HAP-1 (cell line): ENCODE data around the gene PGPEP1.

Source experiments
- DNase-seq, 2 experiments: peaks; one replicate each; pipeline ENCODE4 v3.0.0-alpha.2; 2016 to 2020; ENCODE audit warnings: low spot score in 2 of 2
- H3K27me3 ChIP-seq: fragments of 250-450 bp; sonication (Bioruptor Pico); 2 replicates; pipeline ENCODE4 v1.5.1; 2020; ENCODE audit warnings: low read depth, mild to moderate bottlenecking, moderate library complexity
- H3K36me3 ChIP-seq: fragments of 250-450 bp; sonication (Bioruptor Pico); replicated peaks from 2 replicates; pipeline ENCODE4 v1.5.1; 2020; ENCODE audit warnings: mild to moderate bottlenecking
- H3K4me1 ChIP-seq: fragments of 250-450 bp; sonication (Bioruptor Pico); 2 replicates; pipeline ENCODE4 v1.5.1; 2020; ENCODE audit warnings: mild to moderate bottlenecking
- H3K4me3 ChIP-seq: fragments of 250-450 bp; sonication (Bioruptor Pico); 2 replicates; pipeline ENCODE4 v1.5.1; 2020; ENCODE audit warnings: mild to moderate bottlenecking, moderate library complexity
- H3K9me3 ChIP-seq: fragments of 250-450 bp; sonication (Bioruptor Pico); 2 replicates; pipeline ENCODE4 v1.5.1; 2020; ENCODE audit warnings: mild to moderate bottlenecking, moderate library complexity
- in situ Hi-C: fragments of 300-500 bp; cut with MboI; formaldehyde crosslinking; loops from 3 replicates; pipeline ENCODE4 v1.14.3; 2020; ENCODE audit warnings: low sequenced_read_pairs, inconsistent platforms, mixed read lengths

The PGPEP1 gene

GRCh38 chr19:18406749-18407148 lies 66.4 kb downstream of the PGPEP1 start:
- Histone ChIP-seq H3K27me3 (no peaks in the 10 kb centered on the region), H3K4me3 (no peak overlapping the region), H3K9me3 (no peaks in the 10 kb centered on the region), H3K4me1 (no peaks in the 10 kb centered on the region), H3K36me3 (no peaks in the 10 kb centered on the region)
- DNase-seq = no peak
- in situ Hi-C loops = loop anchor here (5.0 kb wide), 1 partner anchor 54 kb away; no protein-coding TSS in a partner anchor

GRCh38 chr19:18408053-18408476 lies 67.7 kb downstream of the PGPEP1 start:
- Histone ChIP-seq H3K36me3 (no peaks in the 10 kb centered on the region), H3K9me3 (no peaks in the 10 kb centered on the region), H3K4me3 (no peak overlapping the region), H3K27me3 (no peaks in the 10 kb centered on the region), H3K4me1 (no peaks in the 10 kb centered on the region)
- DNase-seq = peak in 1 of 2 experiments; percentile 75
- in situ Hi-C loops = loop anchor here (5.0 kb wide), 1 partner anchor 56 kb away; no protein-coding TSS in a partner anchor

- H3K4me3 ChIP-seq = no peak overlapping the region
- H3K36me3 ChIP-seq = no peaks in the 10 kb centered on the region
- DNase-seq = no peak
- peaks cover 13% of the 10 kb centered on the region for H3K4me1 ChIP-seq
- H3K27me3 ChIP-seq = no peaks in the 10 kb centered on the region
- in situ Hi-C loops = no loop called here
- no peaks in the 10 kb centered on the region for H3K9me3 ChIP-seq
Measured at GRCh38 chr19:18412610-18413239, 72.3 kb downstream of the PGPEP1 start.

GRCh38 chr19:18414504-18415177 lies 74.2 kb downstream of the PGPEP1 start:
- DNase-seq = no peak
- Histone ChIP-seq H3K4me1 (peaks cover 21% of the 10 kb centered on the region), H3K27me3 (no peaks in the 10 kb centered on the region), H3K9me3 (no peaks in the 10 kb centered on the region), H3K4me3 (no peak overlapping the region), H3K36me3 (no peaks in the 10 kb centered on the region)
- in situ Hi-C loops = no loop called here

GRCh38 chr19:18415178-18415867 lies 74.9 kb downstream of the PGPEP1 start:
- H3K27me3 ChIP-seq = no peaks in the 10 kb centered on the region
- no peaks in the 10 kb centered on the region for H3K9me3 ChIP-seq
- in situ Hi-C loops = no loop called here
- H3K4me1 ChIP-seq = peaks cover 23% of the 10 kb centered on the region
- no peak for DNase-seq
- no peaks in the 10 kb centered on the region for H3K36me3 ChIP-seq
- no peak overlapping the region for H3K4me3 ChIP-seq

GRCh38 chr19:18416778-18417249 lies 76.4 kb downstream of the PGPEP1 start:
- in situ Hi-C loops = no loop called here
- peaks cover 23% of the 10 kb centered on the region for H3K4me1 ChIP-seq

GRCh38 chr19:18417250-18418028 lies 77.0 kb downstream of the PGPEP1 start:
- Histone ChIP-seq H3K27me3 (no peaks in the 10 kb centered on the region), H3K4me1 (peaks cover 23% of the 10 kb centered on the region), H3K36me3 (no peaks in the 10 kb centered on the region), H3K4me3 (peak overlapping the region; percentile 32), H3K9me3 (no peaks in the 10 kb centered on the region)
- in situ Hi-C loops = no loop called here
- peak; percentile 82 to 92 for DNase-seq

More at GRCh38 chr19:18416778-18417249, 76.4 kb downstream of the PGPEP1 start:
- Histone ChIP-seq H3K36me3 (no peaks in the 10 kb centered on the region), H3K27me3 (no peaks in the 10 kb centered on the region), H3K9me3 (no peaks in the 10 kb centered on the region), H3K4me3 (peak overlapping the region; percentile 32)
- peak; percentile 86 to 96 for DNase-seq

GRCh38 chr19:18418029-18418482 lies 77.7 kb downstream of the PGPEP1 start:
- Histone ChIP-seq H3K27me3 (no peaks in the 10 kb centered on the region), H3K36me3 (no peaks in the 10 kb centered on the region), H3K4me1 (peaks cover 23% of the 10 kb centered on the region), H3K4me3 (peak overlapping the region; percentile 32), H3K9me3 (no peaks in the 10 kb centered on the region)
- no peak for DNase-seq
- in situ Hi-C loops = no loop called here

- no peaks in the 10 kb centered on the region for H3K9me3 ChIP-seq
- DNase-seq = peak in 1 of 2 experiments; percentile 25
- peaks cover 23% of the 10 kb centered on the region for H3K4me1 ChIP-seq
- no peaks in the 10 kb centered on the region for H3K27me3 ChIP-seq
- in situ Hi-C loops = no loop called here
- H3K4me3 ChIP-seq = peak overlapping the region; percentile 60
- H3K36me3 ChIP-seq = no peaks in the 10 kb centered on the region
Measured at GRCh38 chr19:18418483-18419194, 78.2 kb downstream of the PGPEP1 start.

GRCh38 chr19:18419195-18419698 lies 78.8 kb downstream of the PGPEP1 start, which contains the start of gene SSBP4:
TSS of gene SSBP4 (plus strand) at chr19:18419398. CDS start at chr19:18419649, 251 bp downstream.
- Histone ChIP-seq H3K4me1 (peaks cover 23% of the 10 kb centered on the region), H3K9me3 (no peaks in the 10 kb centered on the region), H3K27me3 (no peaks in the 10 kb centered on the region), H3K36me3 (no peaks in the 10 kb centered on the region), H3K4me3 (peak within 1 kb of the TSS; percentile 60)
- peak; percentile 63 to 82 for DNase-seq
- in situ Hi-C loops = no loop called here
